Mesendoderm (in vitro differentiated cells): ENCODE data around the gene CLSTN2.

Source experiments
- DNase-seq: peaks from one replicate; pipeline ENCODE4 v3.0.0; 2013
- H2AK5ac ChIP-seq: 2 replicates; pipeline ENCODE4 v1.6.1; 2013; ENCODE audit warnings: low read length, inconsistent platforms
- H2BK120ac ChIP-seq: 2 replicates; pipeline ENCODE4 v1.6.1; 2013; ENCODE audit warnings: low read depth, mild to moderate bottlenecking, low read length, moderate library complexity, mixed read lengths
- H2BK15ac ChIP-seq: replicated peaks from 2 replicates; pipeline ENCODE4 v1.6.1; 2013; ENCODE audit warnings: low read depth, mild to moderate bottlenecking, moderate library complexity
- H2BK5ac ChIP-seq: 2 replicates; pipeline ENCODE4 v1.6.1; 2013; ENCODE audit warnings: low read length, inconsistent platforms
- H3K18ac ChIP-seq: 2 replicates; pipeline ENCODE4 v1.6.1; 2013; ENCODE audit warnings: mild to moderate bottlenecking, low read length, mixed read lengths
- H3K23ac ChIP-seq: one replicate; pipeline ENCODE4 v1.6.1; 2013; ENCODE audit warnings: low read length
- H3K27ac ChIP-seq: 2 replicates; pipeline ENCODE4 v1.5.1; 2013; ENCODE audit warnings: low read depth, mild to moderate bottlenecking, inconsistent platforms, low read length, moderate library complexity
- H3K27me3 ChIP-seq: 2 replicates; pipeline ENCODE4 v1.6.1; 2013; ENCODE audit warnings: low read length, control low read depth, mild to moderate bottlenecking, inconsistent platforms; ENCODE audit not compliant: insufficient read depth, poor library complexity
- H3K36me3 ChIP-seq: 2 replicates; pipeline ENCODE4 v1.6.1; 2013; ENCODE audit warnings: low read length, inconsistent platforms; ENCODE audit not compliant: control insufficient read depth, insufficient read depth
- H3K4ac ChIP-seq: one replicate; pipeline ENCODE4 v1.6.1; 2013; ENCODE audit warnings: low read depth, mild to moderate bottlenecking, low read length, moderate library complexity
- H3K4me1 ChIP-seq: 2 replicates; pipeline ENCODE4 v1.6.1; 2013; ENCODE audit warnings: low read depth, low read length, inconsistent platforms; ENCODE audit not compliant: control insufficient read depth
- H3K4me2 ChIP-seq: 2 replicates; pipeline ENCODE4 v1.6.1; 2013; ENCODE audit warnings: low read length
- H3K4me3 ChIP-seq: 2 replicates; pipeline ENCODE4 v1.5.1; 2013; ENCODE audit warnings: mild to moderate bottlenecking, low read length
- H3K56ac ChIP-seq: one replicate; pipeline ENCODE4 v1.6.1; 2013; ENCODE audit warnings: low read length
- H3K79me1 ChIP-seq: 2 replicates; pipeline ENCODE4 v1.6.1; 2013; ENCODE audit warnings: low read length, inconsistent platforms
- H3K79me2 ChIP-seq: 2 replicates; pipeline ENCODE4 v1.6.1; 2013; ENCODE audit warnings: mild to moderate bottlenecking, low read length; ENCODE audit not compliant: control insufficient read depth, insufficient read depth
- H3K9ac ChIP-seq: 2 replicates; pipeline ENCODE4 v1.6.1; 2013; ENCODE audit warnings: low read length, inconsistent platforms
- H4K5ac ChIP-seq: one replicate; pipeline ENCODE4 v1.6.1; 2013; ENCODE audit warnings: low read length
- H4K8ac ChIP-seq: one replicate; pipeline ENCODE4 v1.6.1; 2013; ENCODE audit warnings: low read depth, mild to moderate bottlenecking, control low read depth, low read length, moderate library complexity
- WGBS: extraction: QIAGEN DNeasy Blood & Tissue Kit; methylation state at CpG from one replicate; pipeline ENCODE4 v1.1.7; 2013; ENCODE audit warnings: low lambda C conversion rate, missing lambda C conversion rate; ENCODE audit not compliant: insufficient coverage; ENCODE audit errors: extremely low coverage; 5-methylcytosine and 5-hydroxymethylcytosine counted together

The CLSTN2 gene

DNA sequence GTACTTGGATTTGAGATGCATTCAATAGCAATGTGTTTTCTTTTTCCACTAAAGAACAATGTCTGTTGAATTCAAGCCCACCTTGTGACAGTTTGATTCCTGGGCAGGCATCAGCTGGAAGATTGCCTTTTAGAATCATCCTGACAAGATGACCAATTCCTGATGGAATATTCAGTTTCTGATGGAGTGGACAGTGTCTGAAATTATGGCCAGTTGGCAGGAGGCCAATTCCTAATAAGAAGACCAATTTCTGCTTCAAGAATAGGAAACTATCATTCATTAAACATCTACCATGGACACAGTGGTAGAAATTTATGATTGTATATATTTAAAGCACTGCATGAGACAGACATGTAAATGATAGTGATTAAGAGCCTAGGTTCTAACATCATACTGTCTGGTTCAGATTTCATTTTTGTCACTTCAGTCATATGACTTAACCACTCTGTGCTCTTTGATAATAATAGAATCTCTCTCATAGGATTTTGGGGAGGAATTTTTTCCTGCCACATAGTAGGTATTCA is 133.6 kb downstream of the CLSTN2 start:
- Histone ChIP-seq H3K4me1 (no peaks in the 10 kb centered on the region), H4K8ac (no peak overlapping the region), H2AK5ac (no peak overlapping the region), H3K79me1 (no peaks in the 10 kb centered on the region), H3K18ac (no peak overlapping the region), H3K27me3 (no peaks in the 10 kb centered on the region), H2BK5ac (no peak overlapping the region), H3K27ac (no peak overlapping the region), H2BK15ac (no peak overlapping the region), H4K5ac (no peak overlapping the region), H3K4me2 (no peak overlapping the region), H3K9ac (no peak overlapping the region), H3K79me2 (no peaks in the 10 kb centered on the region), H3K56ac (no peak overlapping the region), H3K4ac (no peak overlapping the region), H3K4me3 (no peak overlapping the region), H3K36me3 (no peaks in the 10 kb centered on the region), H2BK120ac (no peak overlapping the region), H3K23ac (no peak overlapping the region)
- no peak for DNase-seq

DNA sequence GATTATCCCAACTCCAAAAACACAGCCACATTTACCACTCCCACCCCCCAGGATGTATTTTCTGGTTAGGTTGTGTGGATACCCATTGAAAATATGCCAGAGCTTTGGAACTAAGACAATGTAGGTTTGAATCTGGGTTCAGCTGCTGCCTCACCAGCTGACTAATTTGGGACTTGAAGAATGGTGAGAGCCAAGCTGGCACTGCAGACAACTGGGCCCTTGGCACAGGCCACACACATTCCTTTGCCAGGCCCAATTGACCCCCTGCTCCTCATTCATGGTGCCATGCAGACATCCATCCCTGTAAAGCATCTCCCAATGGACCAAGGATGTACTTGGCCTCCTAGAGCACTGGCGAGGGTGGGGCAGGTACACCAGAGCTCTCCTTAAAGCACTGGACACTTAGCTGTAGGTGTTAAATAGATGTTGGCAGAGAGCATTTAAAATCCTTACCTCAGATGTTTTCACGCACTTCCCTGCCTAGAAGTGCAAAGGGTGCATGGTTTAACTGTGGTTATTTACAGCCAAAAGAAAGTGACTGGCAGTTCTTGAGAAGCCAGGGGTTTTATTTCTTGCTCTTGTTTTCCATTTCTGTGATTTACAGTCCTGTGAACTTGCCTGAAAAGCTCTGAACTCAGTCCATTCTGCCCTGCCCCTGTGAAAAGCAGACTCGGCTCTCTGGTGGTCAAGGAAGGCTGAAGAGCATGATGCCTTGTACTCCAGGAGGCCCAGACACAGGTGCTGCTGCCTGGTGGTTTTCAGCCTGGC is 138.5 kb downstream of the CLSTN2 start:
- H2AK5ac ChIP-seq = no peak overlapping the region
- no peak overlapping the region for H3K56ac ChIP-seq
- no peak overlapping the region for H3K4me3 ChIP-seq
- no peak overlapping the region for H3K27ac ChIP-seq
- no peak overlapping the region for H3K23ac ChIP-seq
- no peak overlapping the region for H2BK15ac ChIP-seq
- no peak overlapping the region for H3K4me2 ChIP-seq
- H4K8ac ChIP-seq = no peak overlapping the region
- no CpG with 5 or more reads among the region's 3 CpGs for whole genome bisulfite sequencing
- no peak overlapping the region for H2BK120ac ChIP-seq
- H2BK5ac ChIP-seq = no peak overlapping the region
- no peaks in the 10 kb centered on the region for H3K79me1 ChIP-seq
- no peaks in the 10 kb centered on the region for H3K79me2 ChIP-seq
- H3K4ac ChIP-seq = no peak overlapping the region
- no peak for DNase-seq
- no peak overlapping the region for H3K9ac ChIP-seq
- H4K5ac ChIP-seq = no peak overlapping the region
- no peak overlapping the region for H3K18ac ChIP-seq
- H3K36me3 ChIP-seq = no peaks in the 10 kb centered on the region
- no peaks in the 10 kb centered on the region for H3K27me3 ChIP-seq
- H3K4me1 ChIP-seq = no peaks in the 10 kb centered on the region

DNA sequence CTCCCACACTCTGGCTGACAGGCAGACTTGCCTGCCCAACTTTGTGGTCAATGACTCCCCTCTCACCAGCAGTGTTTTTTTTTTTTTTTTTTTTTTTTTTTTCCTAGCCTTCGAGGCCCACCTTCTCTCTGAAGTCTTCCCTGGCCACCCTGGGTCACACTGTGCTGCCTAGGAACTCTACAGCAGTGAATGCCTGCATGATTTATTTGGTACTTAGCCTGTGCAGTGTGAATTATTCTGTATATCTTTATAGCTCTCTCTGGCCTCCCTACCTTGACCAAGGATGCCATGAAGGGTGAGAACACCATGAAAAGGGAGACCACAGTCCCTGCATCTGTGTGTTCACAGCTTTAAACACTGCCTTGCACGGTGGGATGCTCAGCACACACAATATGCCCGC is 141.6 kb downstream of the CLSTN2 start:
- Histone ChIP-seq H4K8ac (no peak overlapping the region), H3K9ac (no peak overlapping the region), H2BK5ac (no peak overlapping the region), H3K4ac (no peak overlapping the region), H3K4me2 (no peak overlapping the region), H3K4me3 (no peak overlapping the region), H3K27ac (no peak overlapping the region), H3K36me3 (no peaks in the 10 kb centered on the region), H3K79me2 (no peaks in the 10 kb centered on the region), H3K79me1 (no peaks in the 10 kb centered on the region), H3K56ac (no peak overlapping the region), H3K4me1 (no peaks in the 10 kb centered on the region), H2AK5ac (no peak overlapping the region), H3K18ac (no peak overlapping the region), H3K27me3 (no peaks in the 10 kb centered on the region), H4K5ac (no peak overlapping the region), H2BK15ac (no peak overlapping the region), H3K23ac (no peak overlapping the region), H2BK120ac (no peak overlapping the region)
- WGBS = no CpG with 5 or more reads among the region's 3 CpGs
- no peak for DNase-seq

DNA sequence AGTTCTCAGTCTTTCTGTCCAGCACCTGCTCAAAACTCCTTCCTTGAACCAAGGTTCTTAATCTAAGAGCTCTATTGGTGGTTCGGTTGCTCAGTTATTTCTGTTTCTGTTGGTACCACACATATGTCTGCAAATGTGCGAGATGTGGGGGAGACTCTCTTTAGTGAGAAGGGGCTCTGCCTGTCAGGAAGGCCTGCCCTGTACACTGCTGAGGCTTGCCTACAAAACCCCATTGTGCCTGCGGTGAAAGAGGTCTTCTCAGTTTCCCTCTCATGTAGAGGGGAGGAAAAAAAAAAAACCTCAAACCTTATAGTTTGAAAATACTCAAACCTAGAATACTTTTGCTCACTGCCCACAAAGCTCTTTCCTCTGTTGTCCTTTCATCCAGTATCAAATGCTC is 142.4 kb downstream of the CLSTN2 start:
- Histone ChIP-seq H3K56ac (no peak overlapping the region), H3K79me1 (no peaks in the 10 kb centered on the region), H3K4me3 (no peak overlapping the region), H3K23ac (no peak overlapping the region), H3K4me2 (no peak overlapping the region), H3K27me3 (no peaks in the 10 kb centered on the region), H3K36me3 (no peaks in the 10 kb centered on the region), H2BK120ac (no peak overlapping the region), H4K5ac (no peak overlapping the region), H3K4ac (no peak overlapping the region), H3K4me1 (no peaks in the 10 kb centered on the region), H3K18ac (no peak overlapping the region), H2BK5ac (no peak overlapping the region), H3K9ac (no peak overlapping the region), H4K8ac (no peak overlapping the region), H2BK15ac (no peak overlapping the region), H3K79me2 (no peaks in the 10 kb centered on the region), H3K27ac (no peak overlapping the region), H2AK5ac (no peak overlapping the region)
- no peak for DNase-seq
- WGBS = no CpG with 5 or more reads among the region's 3 CpGs

DNA sequence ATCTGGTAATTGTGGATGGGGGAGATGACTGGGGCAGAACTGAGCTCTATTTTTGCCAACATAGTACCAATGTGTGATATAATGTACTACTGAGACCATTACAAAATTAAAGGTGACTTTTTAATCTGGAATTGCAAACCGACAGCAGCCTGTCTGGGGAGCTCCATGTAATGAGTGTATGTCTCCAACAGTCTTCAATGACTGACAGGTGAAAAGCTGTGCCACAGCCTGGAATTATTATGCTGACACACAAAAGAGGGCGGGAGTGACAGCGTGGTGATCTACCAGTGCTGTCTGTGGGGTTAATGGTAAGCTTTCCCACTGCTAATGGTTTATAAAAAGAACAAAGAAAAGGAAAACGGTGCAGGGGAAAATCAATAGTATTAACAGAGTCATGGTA is 143.4 kb downstream of the CLSTN2 start:
- Histone ChIP-seq H3K4me3 (no peak overlapping the region), H2BK120ac (no peak overlapping the region), H4K5ac (no peak overlapping the region), H3K4me1 (no peaks in the 10 kb centered on the region), H3K4me2 (no peak overlapping the region), H3K56ac (no peak overlapping the region), H3K9ac (no peak overlapping the region), H3K79me2 (no peaks in the 10 kb centered on the region), H3K27ac (no peak overlapping the region), H3K27me3 (no peaks in the 10 kb centered on the region), H2AK5ac (no peak overlapping the region), H4K8ac (no peak overlapping the region), H3K23ac (no peak overlapping the region), H3K18ac (no peak overlapping the region), H3K79me1 (no peaks in the 10 kb centered on the region), H3K4ac (no peak overlapping the region), H2BK5ac (no peak overlapping the region), H2BK15ac (no peak overlapping the region), H3K36me3 (no peaks in the 10 kb centered on the region)
- no peak for DNase-seq
- WGBS = no CpG with 5 or more reads among the region's 4 CpGs

DNA sequence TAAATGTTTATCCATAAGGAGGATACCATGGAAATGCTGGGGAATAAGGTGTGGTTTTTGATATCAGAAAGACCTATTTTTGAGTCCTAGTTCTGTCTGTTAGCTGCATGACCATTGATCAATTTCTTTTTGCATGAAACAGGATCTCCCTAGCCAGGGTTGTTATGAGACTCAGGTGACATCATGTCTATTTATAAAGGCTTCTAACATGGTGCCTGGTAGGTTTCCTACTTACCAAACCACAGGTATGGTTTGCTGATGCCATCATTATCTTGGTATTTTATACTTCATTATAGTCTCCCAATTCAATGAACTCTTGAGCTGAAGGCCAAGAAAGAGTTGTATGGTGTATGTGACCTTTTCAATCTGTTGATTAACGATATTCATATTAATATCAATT is 144.0 kb downstream of the CLSTN2 start:
- Histone ChIP-seq H3K56ac (no peak overlapping the region), H3K4me2 (no peak overlapping the region), H3K79me1 (no peaks in the 10 kb centered on the region), H3K79me2 (no peaks in the 10 kb centered on the region), H3K27ac (no peak overlapping the region), H3K4me1 (no peaks in the 10 kb centered on the region), H3K4ac (no peak overlapping the region), H4K8ac (no peak overlapping the region), H3K36me3 (no peaks in the 10 kb centered on the region), H2AK5ac (no peak overlapping the region), H3K27me3 (no peaks in the 10 kb centered on the region), H3K18ac (no peak overlapping the region), H2BK5ac (no peak overlapping the region), H3K4me3 (no peak overlapping the region), H4K5ac (no peak overlapping the region), H2BK15ac (no peak overlapping the region), H3K23ac (no peak overlapping the region), H2BK120ac (no peak overlapping the region), H3K9ac (no peak overlapping the region)
- WGBS = no CpG with 5 or more reads among the region's 1 CpG
- DNase-seq = no peak
